ENCODE data around the gene YLPM1.

The YLPM1 gene

GRCh38 chr14:74793506-74794155 is 30.5 kb downstream of the YLPM1 start:
- DNase-seq (ENCODE audit: low spot score) = peak; percentile 17

GRCh38 chr14:74794947-74795346 is 31.8 kb downstream of the YLPM1 start:
- no peak for DNase-seq (ENCODE audit: low spot score)

- DNase-seq (ENCODE audit: low spot score) = no peak
Measured at GRCh38 chr14:74799765-74800164, 36.6 kb downstream of the YLPM1 start.

GRCh38 chr14:74800780-74801179 is 37.7 kb downstream of the YLPM1 start:
- no peak for DNase-seq (ENCODE audit: low spot score)

- DNase-seq (ENCODE audit: low spot score) = no peak
Measured at GRCh38 chr14:74801396-74801795, 38.3 kb downstream of the YLPM1 start.

- DNase-seq (ENCODE audit: low spot score) = peak; percentile 26
Measured at GRCh38 chr14:74804219-74804825, 41.2 kb downstream of the YLPM1 start.

- DNase-seq (ENCODE audit: low spot score) = no peak
Measured at GRCh38 chr14:74807853-74808545, 44.9 kb downstream of the YLPM1 start.

- DNase-seq (ENCODE audit: low spot score) = no peak
Measured at GRCh38 chr14:74816124-74816523, 53.0 kb downstream of the YLPM1 start.

GRCh38 chr14:74820288-74820687 is 57.2 kb downstream of the YLPM1 start:
- no peak for DNase-seq (ENCODE audit: low spot score)

GRCh38 chr14:74821267-74821915 is 58.3 kb downstream of the YLPM1 start:
- no peak for DNase-seq (ENCODE audit: low spot score)

GRCh38 chr14:74824997-74825396 is 61.9 kb downstream of the YLPM1 start:
- peak; percentile 17 for DNase-seq (ENCODE audit: low spot score)

GRCh38 chr14:74826574-74826973 is 63.5 kb downstream of the YLPM1 start:
- DNase-seq (ENCODE audit: low spot score) = no peak

GRCh38 chr14:74829251-74829650 is 66.1 kb downstream of the YLPM1 start:
- DNase-seq (ENCODE audit: low spot score) = no peak

- no peak for DNase-seq (ENCODE audit: low spot score)
Measured at GRCh38 chr14:74832849-74833248, 69.7 kb downstream of the YLPM1 start.

- DNase-seq (ENCODE audit: low spot score) = no peak
Measured at GRCh38 chr14:74834692-74835392, 71.7 kb downstream of the YLPM1 start.

- DNase-seq (ENCODE audit: low spot score) = no peak
Measured at GRCh38 chr14:74835645-74836250, 72.6 kb downstream of the YLPM1 start.

GRCh38 chr14:74836251-74836960 is 73.3 kb downstream of the YLPM1 start:
- peak; percentile 57 for DNase-seq (ENCODE audit: low spot score)

GRCh38 chr14:74838166-74838565 is 75.0 kb downstream of the YLPM1 start:
- peak; percentile 44 for DNase-seq (ENCODE audit: low spot score)

GRCh38 chr14:74840603-74841030 is 77.5 kb downstream of the YLPM1 start:
- DNase-seq (ENCODE audit: low spot score) = no peak

GRCh38 chr14:74841230-74842207 is 78.4 kb downstream of the YLPM1 start:
- DNase-seq (ENCODE audit: low spot score) = peak; percentile 42
